Measurements from ENCODE around the gene RGS3. TPM values are rescaled to one million over a fixed set of nuclear protein-coding genes. Genes with fewer than 3 reads are reported as not detected.

RGS3 gene
- total and polyA plus RNA-seq, 10 of the 15 experiments (the other 5 are each of a cell fraction or from before 2014, with no cell fraction given) = 2.9 to 138 (median 28.8) TPM

DNA sequence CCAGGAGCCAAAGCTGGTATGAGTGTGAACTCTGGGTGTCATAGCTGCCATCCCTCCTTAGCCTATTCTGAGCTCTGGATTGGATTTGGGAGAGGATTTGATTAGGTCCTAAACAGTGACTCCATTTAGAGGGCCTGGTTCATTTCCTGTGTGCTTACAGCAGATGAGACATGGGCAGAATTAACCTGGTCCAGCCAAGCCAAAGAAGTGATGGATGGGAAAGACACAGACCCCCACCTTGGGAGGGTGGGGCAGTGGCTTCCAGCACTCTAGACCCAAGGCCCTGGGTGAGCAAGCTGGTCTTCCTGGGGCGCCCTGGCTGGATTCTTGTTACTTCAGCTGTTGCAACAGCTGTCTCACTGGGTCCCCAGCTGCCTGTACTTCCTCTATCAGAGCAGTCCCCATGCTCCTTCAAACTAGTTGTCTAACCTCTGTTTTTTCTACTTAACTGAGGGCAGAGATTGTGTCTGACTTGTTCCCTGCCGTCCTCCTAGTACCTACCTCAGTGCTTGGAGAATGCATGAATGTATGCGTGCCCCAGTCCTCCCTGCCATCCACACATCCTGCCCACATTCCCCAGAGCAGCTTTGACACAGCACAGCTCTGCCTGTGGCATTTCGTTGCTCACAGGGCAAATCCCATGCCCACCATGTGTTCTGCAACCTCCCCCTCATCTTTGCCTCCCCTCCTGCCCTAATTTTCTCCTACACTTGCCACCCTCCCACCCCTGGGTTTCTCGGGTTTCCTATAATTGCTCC, 115.9 kb downstream of the RGS3 start (continued):
- TF ChIP-seq, protein P1, sequence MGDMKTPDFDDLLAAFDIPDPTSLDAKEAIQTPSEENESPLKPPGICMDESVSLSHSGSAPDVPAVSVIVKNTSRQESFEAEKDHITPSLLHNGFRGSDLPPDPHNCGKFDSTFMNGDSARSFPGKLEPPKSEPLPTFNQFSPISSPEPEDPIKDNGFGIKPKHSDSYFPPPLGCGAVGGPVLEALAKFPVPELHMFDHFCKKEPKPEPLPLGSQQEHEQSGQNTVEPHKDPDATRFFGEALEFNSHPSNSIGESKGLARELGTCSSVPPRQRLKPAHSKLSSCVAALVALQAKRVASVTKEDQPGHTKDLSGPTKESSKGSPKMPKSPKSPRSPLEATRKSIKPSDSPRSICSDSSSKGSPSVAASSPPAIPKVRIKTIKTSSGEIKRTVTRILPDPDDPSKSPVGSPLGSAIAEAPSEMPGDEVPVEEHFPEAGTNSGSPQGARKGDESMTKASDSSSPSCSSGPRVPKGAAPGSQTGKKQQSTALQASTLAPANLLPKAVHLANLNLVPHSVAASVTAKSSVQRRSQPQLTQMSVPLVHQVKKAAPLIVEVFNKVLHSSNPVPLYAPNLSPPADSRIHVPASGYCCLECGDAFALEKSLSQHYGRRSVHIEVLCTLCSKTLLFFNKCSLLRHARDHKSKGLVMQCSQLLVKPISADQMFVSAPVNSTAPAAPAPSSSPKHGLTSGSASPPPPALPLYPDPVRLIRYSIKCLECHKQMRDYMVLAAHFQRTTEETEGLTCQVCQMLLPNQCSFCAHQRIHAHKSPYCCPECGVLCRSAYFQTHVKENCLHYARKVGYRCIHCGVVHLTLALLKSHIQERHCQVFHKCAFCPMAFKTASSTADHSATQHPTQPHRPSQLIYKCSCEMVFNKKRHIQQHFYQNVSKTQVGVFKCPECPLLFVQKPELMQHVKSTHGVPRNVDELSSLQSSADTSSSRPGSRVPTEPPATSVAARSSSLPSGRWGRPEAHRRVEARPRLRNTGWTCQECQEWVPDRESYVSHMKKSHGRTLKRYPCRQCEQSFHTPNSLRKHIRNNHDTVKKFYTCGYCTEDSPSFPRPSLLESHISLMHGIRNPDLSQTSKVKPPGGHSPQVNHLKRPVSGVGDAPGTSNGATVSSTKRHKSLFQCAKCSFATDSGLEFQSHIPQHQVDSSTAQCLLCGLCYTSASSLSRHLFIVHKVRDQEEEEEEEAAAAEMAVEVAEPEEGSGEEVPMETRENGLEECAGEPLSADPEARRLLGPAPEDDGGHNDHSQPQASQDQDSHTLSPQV (IDR thresholded peaks at IDR 0.05) = no peak
- TF ChIP-seq TCF3 (IDR thresholded peaks at IDR 0.05; ENCODE audit: borderline replicate concordance, insufficient read depth, low read depth, low read length) = peak; percentile 93
- no peak for TF ChIP-seq SMAD1 (IDR thresholded peaks at IDR 0.05; ENCODE audit: low read depth, partially characterized antibody)
- TF ChIP-seq RBBP5 (conservative IDR thresholded peaks at IDR 0.05) = no peak
- no peak for TF ChIP-seq SMAD5 (IDR thresholded peaks at IDR 0.05; ENCODE audit: low read depth)
- TF ChIP-seq POLR2AphosphoS5 (IDR thresholded peaks at IDR 0.05; ENCODE audit: low read length) = no peak
- no peak for TF ChIP-seq POLR2AphosphoS2 (IDR thresholded peaks at IDR 0.05; ENCODE audit: low read depth, low read length)
- TF ChIP-seq ZNF207 (IDR thresholded peaks at IDR 0.05; ENCODE audit: borderline replicate concordance) = no peak
- no peak for TF ChIP-seq JUNB (IDR thresholded peaks at IDR 0.05)
- TF ChIP-seq ZBTB33 (IDR thresholded peaks at IDR 0.05) = no peak
- TF ChIP-seq ATF7 (IDR thresholded peaks at IDR 0.05; ENCODE audit: low read depth) = 0 out of 2 replicates have a peak, but pooled peaks have one; percentile 5
- no peak for TF ChIP-seq BHLHE40 (IDR thresholded peaks at IDR 0.05; ENCODE audit: borderline replicate concordance in 1 of 2, low read depth in 2 of 2, low read length in 1 of 2)
- no peak for TF ChIP-seq ZBTB40 (IDR thresholded peaks at IDR 0.05; ENCODE audit: borderline replicate concordance)
- TF ChIP-seq, protein P2, sequence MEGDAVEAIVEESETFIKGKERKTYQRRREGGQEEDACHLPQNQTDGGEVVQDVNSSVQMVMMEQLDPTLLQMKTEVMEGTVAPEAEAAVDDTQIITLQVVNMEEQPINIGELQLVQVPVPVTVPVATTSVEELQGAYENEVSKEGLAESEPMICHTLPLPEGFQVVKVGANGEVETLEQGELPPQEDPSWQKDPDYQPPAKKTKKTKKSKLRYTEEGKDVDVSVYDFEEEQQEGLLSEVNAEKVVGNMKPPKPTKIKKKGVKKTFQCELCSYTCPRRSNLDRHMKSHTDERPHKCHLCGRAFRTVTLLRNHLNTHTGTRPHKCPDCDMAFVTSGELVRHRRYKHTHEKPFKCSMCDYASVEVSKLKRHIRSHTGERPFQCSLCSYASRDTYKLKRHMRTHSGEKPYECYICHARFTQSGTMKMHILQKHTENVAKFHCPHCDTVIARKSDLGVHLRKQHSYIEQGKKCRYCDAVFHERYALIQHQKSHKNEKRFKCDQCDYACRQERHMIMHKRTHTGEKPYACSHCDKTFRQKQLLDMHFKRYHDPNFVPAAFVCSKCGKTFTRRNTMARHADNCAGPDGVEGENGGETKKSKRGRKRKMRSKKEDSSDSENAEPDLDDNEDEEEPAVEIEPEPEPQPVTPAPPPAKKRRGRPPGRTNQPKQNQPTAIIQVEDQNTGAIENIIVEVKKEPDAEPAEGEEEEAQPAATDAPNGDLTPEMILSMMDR (IDR thresholded peaks at IDR 0.05 in 2 of 3, conservative IDR thresholded peaks at IDR 0.05 in 1 of 3; ENCODE audit: control insufficient read depth in 2 of 3, extremely low read depth in 1 of 3, insufficient read depth in 1 of 3, low read depth in 3 of 3, low read length in 3 of 3) = no peak
- no peak for TF ChIP-seq ZSCAN29 (IDR thresholded peaks at IDR 0.05)

Data from GM12878 (cell line).